GM19043 (cell line): ENCODE data around the gene ZFHX2.
A peak's percentile ranks its signal among the peaks of the same experiment; 100 is the strongest.

ENCODE experiments used
- ATAC-seq: cut with Tn5 transposase; IDR thresholded peaks from one replicate; pipeline ENCODE4 v1.9.1; 2021; ENCODE audit warnings: low read depth; ENCODE audit not compliant: unreplicated experiment

The ZFHX2 gene

GRCh38 chr14:23561873-23562821 lies 10.6 kb upstream of the ZFHX2 start:
- no peak for ATAC-seq

GRCh38 chr14:23561259-23561658 lies 9.7 kb upstream of the ZFHX2 start:
- no peak for ATAC-seq

- no peak for ATAC-seq
Observed at GRCh38 chr14:23559926-23560520, 8.5 kb upstream of the ZFHX2 start.

GRCh38 chr14:23559010-23559925 lies 7.7 kb upstream of the ZFHX2 start:
- no peak for ATAC-seq

- no peak for ATAC-seq
Observed at GRCh38 chr14:23558346-23559009, 6.9 kb upstream of the ZFHX2 start.

GRCh38 chr14:23557946-23558345 lies 6.4 kb upstream of the ZFHX2 start:
- no peak for ATAC-seq

- no peak for ATAC-seq
Observed at GRCh38 chr14:23557521-23557920, 6.0 kb upstream of the ZFHX2 start.

GRCh38 chr14:23556700-23557440 lies 5.3 kb upstream of the ZFHX2 start:
- no peak for ATAC-seq

GRCh38 chr14:23555882-23556699 lies 4.5 kb upstream of the ZFHX2 start, which contains the start of gene THTPA:
Gene THTPA (plus strand): TSS chr14:23556271. CDS start chr14:23556758, 487 bp downstream.
- peak; percentile 78 for ATAC-seq

GRCh38 chr14:23555533-23555881 lies 3.9 kb upstream of the ZFHX2 start:
- ATAC-seq: no peak

GRCh38 chr14:23550812-23551265 lies 726 bp downstream of the ZFHX2 start:
- ATAC-seq: no peak

GRCh38 chr14:23550131-23550811 lies 1.3 kb downstream of the ZFHX2 start:
- ATAC-seq: no peak

GRCh38 chr14:23548351-23549318 lies 2.9 kb downstream of the ZFHX2 start:
- ATAC-seq: no peak

GRCh38 chr14:23547924-23548323 lies 3.6 kb downstream of the ZFHX2 start:
- no peak for ATAC-seq

- no peak for ATAC-seq
Observed at GRCh38 chr14:23546450-23547035, 5.0 kb downstream of the ZFHX2 start.

- ATAC-seq: no peak
Observed at GRCh38 chr14:23545740-23546365, 5.7 kb downstream of the ZFHX2 start.
